ENCODE data around the gene ABRACL. TPM values are rescaled to one million over a fixed set of nuclear protein-coding genes. Genes with fewer than 3 reads are reported as not detected.

ABRACL gene
- total RNA-seq, 1 experiment from 2014 or later, result 117 TPM

- peaks cover 4% of the 10 kb centered on the region; the same call in 1 of the 2 replicates for H3K36me3 Mint-ChIP-seq
- H3K4me3 Mint-ChIP-seq, result no peak overlapping the region
- H3K9me3 Mint-ChIP-seq, result peaks cover 5% of the 10 kb centered on the region
- H3K4me1 Mint-ChIP-seq, result 0 out of 2 replicates have a peak, but pooled peaks cover 2% of the 10 kb centered on the region
- H3K27me3 Mint-ChIP-seq (ENCODE audit: low read depth), result no peaks in the 10 kb centered on the region
- ChIA-PET CTCF (no interaction called here), POLR2A (no interaction called here)
- DNase-seq (ENCODE audit: low spot score) (no peak), ATAC-seq (no peak)
- no peak for TF ChIP-seq FOXK1 (CRISPR knock-in tag; IDR thresholded peaks at IDR 0.05)
- TF ChIP-seq ZNF396 (CRISPR knock-in tag; IDR thresholded peaks at IDR 0.05; ENCODE audit: borderline replicate concordance), result no peak
- no peak for TF ChIP-seq MLX (CRISPR knock-in tag; IDR thresholded peaks at IDR 0.05)
- TF ChIP-seq NR2C2 (CRISPR knock-in tag; IDR thresholded peaks at IDR 0.05), result no peak
- TF ChIP-seq ERG (CRISPR knock-in tag; IDR thresholded peaks at IDR 0.05), result no peak
- no peak for TF ChIP-seq IRF1 (CRISPR knock-in tag; IDR thresholded peaks at IDR 0.05)
- TF ChIP-seq FOXP4 (CRISPR knock-in tag; IDR thresholded peaks at IDR 0.05), result no peak
- TF ChIP-seq SMAD4 (CRISPR knock-in tag; IDR thresholded peaks at IDR 0.05), result no peak
- TF ChIP-seq PRDM15 (CRISPR knock-in tag; IDR thresholded peaks at IDR 0.05), result no peak
- H3K27ac Mint-ChIP-seq, result no peak overlapping the region
Observed at GRCh38 chr6:139068846-139069245, 40.3 kb downstream of the ABRACL start.

GRCh38 chr6:139073118-139073517, 44.6 kb downstream of the ABRACL start:
- Mint-ChIP-seq H3K4me1 (no peaks in the 10 kb centered on the region), H3K9me3 (peaks cover 6% of the 10 kb centered on the region), H3K36me3 (peaks cover 4% of the 10 kb centered on the region; the same call in 1 of the 2 replicates), H3K4me3 (no peak overlapping the region), H3K27me3 (ENCODE audit: low read depth) (no peaks in the 10 kb centered on the region), H3K27ac (no peak overlapping the region)
- CTCF ChIA-PET, result no interaction called here
- ATAC-seq (no peak), DNase-seq (ENCODE audit: low spot score) (no peak)
- POLR2A ChIA-PET, result no interaction called here
- TF ChIP-seq OVOL2 (CRISPR knock-in tag; IDR thresholded peaks at IDR 0.05; ENCODE audit: borderline replicate concordance) (no peak), ZNF263 (CRISPR knock-in tag; IDR thresholded peaks at IDR 0.05; ENCODE audit: low read depth) (no peak), NFATC4 (CRISPR knock-in tag; IDR thresholded peaks at IDR 0.05) (no peak), ELF4 (CRISPR knock-in tag; IDR thresholded peaks at IDR 0.05; ENCODE audit: low read depth) (no peak), RELA (CRISPR knock-in tag; IDR thresholded peaks at IDR 0.05; ENCODE audit: borderline replicate concordance) (no peak), ZNF532 (CRISPR knock-in tag; IDR thresholded peaks at IDR 0.05; ENCODE audit: borderline replicate concordance) (no peak), ETV6 (CRISPR knock-in tag; IDR thresholded peaks at IDR 0.05) (no peak), TCF7 (CRISPR knock-in tag; IDR thresholded peaks at IDR 0.05; ENCODE audit: low read depth) (no peak), ZNF512 (CRISPR knock-in tag; IDR thresholded peaks at IDR 0.05; ENCODE audit: borderline replicate concordance) (no peak), HMGXB4 (CRISPR knock-in tag; IDR thresholded peaks at IDR 0.05) (no peak)

Data from WTC11 (cell line).